Activated CD8-positive, alpha-beta memory T cell treated with anti-CD3 and anti-CD28 coated beads, Interleukin-2, amount 50 U/mL, for 1 hour (primary cell): ENCODE data around the gene EEF1AKMT4.
A peak's percentile ranks its signal among the peaks of the same experiment; 100 is the strongest.
"Not testable (repeated sequence)": the region's sequence is repeated elsewhere in the genome, so short reads cannot be mapped to it uniquely, and the experiment has no call there.

Experiments
- DNase-seq: peaks from one replicate; pipeline ENCODE4 v3.0.0-alpha.2; 2020; ENCODE audit errors: extremely low read depth

The EEF1AKMT4 gene

GRCh38 chr3:184259878-184260723, 10.6 kb downstream of the EEF1AKMT4 start:
- DNase-seq: no peak

- no peak for DNase-seq
These were observed 11.3 kb downstream of the EEF1AKMT4 start for GRCh38 chr3:184260724-184261269.

DNA sequence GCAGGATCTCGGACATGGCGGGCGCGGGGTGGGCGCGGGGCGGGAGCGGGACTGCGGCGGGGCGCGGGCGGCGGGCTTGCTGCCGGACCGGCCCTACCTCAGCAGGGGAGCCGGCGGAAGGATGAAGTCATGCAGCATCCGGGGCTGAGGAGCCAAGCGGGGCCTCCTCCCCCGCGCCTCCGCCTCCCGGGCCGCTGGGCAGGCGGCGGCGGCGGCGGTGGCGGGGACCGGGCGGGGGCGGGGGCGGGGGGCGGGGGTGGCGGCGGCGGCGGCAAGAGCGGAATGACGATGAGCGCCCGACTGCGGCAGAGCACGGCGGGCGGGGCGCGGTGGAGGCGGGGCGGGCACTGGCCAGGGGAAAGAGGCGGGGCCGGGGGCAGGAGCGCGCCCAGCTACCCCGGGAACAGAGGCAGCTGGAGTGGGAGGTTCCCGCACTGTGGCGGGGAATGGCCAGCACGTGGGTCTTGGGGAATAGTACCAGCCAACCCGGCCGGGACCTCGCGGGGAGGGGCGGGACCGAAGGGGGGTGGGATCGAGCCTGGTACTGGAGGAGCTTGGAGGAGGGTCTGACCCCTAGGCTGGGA, 11.9 kb downstream of the EEF1AKMT4 start, which contains the start of gene CAMK2N2:
CAMK2N2 (minus strand) TSS at position 284 of the 584 bp plus-strand sequence; CDS start at position 16, 268 bp downstream.
- no peak for DNase-seq

- no peak for DNase-seq
These were observed 12.6 kb downstream of the EEF1AKMT4 start for GRCh38 chr3:184261854-184262763.

GRCh38 chr3:184262764-184263179, 13.3 kb downstream of the EEF1AKMT4 start:
- no peak for DNase-seq

- DNase-seq: not testable (repeated sequence)
These were observed 17.8 kb downstream of the EEF1AKMT4 start for GRCh38 chr3:184267249-184267648.

- no peak for DNase-seq
These were observed 22.8 kb downstream of the EEF1AKMT4 start for GRCh38 chr3:184272269-184272668.

DNA sequence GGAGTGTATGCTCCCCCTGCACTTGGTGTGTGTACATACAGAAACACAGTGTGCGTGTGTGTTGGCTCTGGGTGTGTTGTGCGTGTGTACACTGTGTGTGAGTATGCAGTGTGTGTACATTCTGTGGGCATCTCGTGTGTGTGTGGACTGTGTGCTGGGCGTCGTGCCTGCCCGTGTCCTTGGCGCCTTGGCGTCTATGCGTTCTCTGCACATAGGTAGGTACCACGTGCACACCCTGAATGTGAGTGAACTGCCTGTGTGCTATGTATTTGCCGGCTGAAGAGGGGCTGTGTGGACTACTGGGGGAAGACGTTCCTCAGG, 25.9 kb downstream of the EEF1AKMT4 start:
- DNase-seq: no peak

- no peak for DNase-seq
These were observed 26.8 kb downstream of the EEF1AKMT4 start, which contains the start of gene ECE2 for GRCh38 chr3:184275961-184276910. Gene ECE2 (plus strand): TSS chr3:184276022. CDS start chr3:184276154, 132 bp downstream.

DNA sequence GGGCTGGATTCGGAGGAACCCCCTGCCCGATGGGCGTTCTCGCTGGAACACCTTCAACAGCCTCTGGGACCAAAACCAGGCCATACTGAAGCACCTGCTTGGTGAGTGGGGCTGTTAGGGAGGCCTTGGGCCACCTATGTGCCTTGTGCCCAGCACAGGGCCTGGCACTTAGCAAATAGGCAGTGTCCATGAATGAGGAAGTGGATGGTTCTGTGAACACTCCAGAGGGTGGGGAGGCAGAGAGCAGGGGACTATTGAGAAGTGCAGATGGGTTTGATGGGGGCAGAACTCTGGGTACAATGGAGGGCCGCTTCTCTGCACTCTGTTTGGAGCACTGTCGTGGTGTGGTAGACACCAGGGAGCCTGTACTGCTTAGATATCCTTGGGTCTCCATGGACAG, 27.9 kb downstream of the EEF1AKMT4 start:
- DNase-seq: no peak

- DNase-seq: no peak
These were observed 33.5 kb downstream of the EEF1AKMT4 start for GRCh38 chr3:184282941-184283340.

DNA sequence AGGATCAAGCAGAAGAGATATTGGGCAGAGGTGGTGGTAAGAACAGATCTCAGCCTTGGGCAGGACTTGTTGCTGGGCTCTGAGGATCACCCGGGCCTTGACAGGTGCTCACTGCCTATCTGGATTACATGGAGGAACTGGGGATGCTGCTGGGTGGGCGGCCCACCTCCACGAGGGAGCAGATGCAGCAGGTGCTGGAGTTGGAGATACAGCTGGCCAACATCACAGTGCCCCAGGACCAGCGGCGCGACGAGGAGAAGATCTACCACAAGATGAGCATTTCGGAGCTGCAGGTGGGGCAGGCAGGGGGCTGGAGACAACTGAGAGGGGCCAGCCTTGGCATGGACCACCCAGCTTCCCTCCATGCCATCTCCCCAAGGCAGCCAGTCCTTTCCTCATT, 34.2 kb downstream of the EEF1AKMT4 start:
- no peak for DNase-seq

- DNase-seq: no peak
These were observed 35.2 kb downstream of the EEF1AKMT4 start for GRCh38 chr3:184284696-184285095.

- peak; percentile 14 for DNase-seq
These were observed 40.0 kb downstream of the EEF1AKMT4 start for GRCh38 chr3:184289426-184289938.

DNA sequence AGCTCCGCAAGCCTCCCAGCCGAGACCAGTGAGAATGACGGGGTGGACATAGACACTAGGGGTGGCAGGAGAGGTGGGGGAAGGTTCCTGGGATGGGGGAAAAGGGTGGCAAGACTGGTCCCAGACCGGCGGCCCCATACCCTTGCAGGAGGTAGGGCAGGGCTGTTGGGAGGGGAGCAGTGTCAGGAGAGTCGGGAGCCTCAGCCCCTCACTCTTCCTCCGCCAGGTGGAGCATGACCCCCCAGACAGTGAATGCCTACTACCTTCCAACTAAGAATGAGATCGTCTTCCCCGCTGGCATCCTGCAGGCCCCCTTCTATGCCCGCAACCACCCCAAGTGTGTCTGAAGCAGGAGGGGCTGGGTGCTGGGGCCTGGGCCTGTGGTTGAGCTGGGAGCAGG, 40.9 kb downstream of the EEF1AKMT4 start:
- no peak for DNase-seq

DNA sequence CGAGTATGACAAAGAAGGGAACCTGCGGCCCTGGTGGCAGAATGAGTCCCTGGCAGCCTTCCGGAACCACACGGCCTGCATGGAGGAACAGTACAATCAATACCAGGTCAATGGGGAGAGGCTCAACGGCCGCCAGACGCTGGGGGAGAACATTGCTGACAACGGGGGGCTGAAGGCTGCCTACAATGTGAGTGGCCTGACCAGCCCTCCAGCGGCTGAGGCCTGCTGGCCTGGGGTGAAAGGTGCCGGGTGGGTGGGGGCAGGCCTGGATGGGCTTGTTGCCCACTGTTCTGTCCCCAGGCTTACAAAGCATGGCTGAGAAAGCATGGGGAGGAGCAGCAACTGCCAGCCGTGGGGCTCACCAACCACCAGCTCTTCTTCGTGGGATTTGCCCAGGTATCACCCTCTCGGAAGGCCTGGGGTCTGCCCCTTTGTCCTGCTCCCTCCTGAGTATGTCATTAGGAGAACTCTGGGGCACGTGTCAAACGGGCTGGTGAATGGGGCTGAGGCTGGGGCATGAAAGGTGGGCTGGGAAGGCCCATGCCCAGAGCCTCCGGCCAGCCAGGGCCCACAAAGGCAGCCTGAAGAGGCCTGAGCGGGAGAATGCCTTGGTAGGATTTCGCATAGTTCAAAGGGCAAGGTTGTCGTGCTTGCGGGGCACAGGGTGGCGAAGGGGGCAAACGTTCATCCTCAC, 41.7 kb downstream of the EEF1AKMT4 start:
- DNase-seq: no peak

DNA sequence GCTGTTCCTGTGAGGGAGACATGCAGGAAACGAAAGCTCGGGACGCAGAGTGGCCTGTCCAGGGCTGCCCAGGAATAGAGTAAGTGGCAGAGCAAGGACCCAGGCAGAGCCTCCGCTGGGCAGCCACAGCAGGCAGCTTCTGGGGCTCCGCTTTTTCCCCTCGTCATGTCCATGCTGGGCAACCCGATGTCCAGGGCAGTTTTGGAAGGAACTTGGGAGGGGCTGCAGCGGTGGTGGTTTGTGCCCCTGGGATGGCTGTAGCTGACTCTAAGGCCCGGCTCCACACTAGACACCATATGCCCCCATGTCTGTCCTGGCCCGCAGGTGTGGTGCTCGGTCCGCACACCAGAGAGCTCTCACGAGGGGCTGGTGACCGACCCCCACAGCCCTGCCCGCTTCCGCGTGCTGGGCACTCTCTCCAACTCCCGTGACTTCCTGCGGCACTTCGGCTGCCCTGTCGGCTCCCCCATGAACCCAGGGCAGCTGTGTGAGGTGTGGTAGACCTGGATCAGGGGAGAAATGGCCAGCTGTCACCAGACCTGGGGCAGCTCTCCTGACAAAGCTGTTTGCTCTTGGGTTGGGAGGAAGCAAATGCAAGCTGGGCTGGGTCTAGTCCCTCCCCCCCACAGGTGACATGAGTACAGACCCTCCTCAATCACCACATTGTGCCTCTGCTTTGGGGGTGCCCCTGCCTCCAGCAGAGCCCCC, 42.4 kb downstream of the EEF1AKMT4 start:
- DNase-seq: no peak

GRCh38 chr3:184295771-184296170, 46.3 kb downstream of the EEF1AKMT4 start:
- DNase-seq: no peak

DNA sequence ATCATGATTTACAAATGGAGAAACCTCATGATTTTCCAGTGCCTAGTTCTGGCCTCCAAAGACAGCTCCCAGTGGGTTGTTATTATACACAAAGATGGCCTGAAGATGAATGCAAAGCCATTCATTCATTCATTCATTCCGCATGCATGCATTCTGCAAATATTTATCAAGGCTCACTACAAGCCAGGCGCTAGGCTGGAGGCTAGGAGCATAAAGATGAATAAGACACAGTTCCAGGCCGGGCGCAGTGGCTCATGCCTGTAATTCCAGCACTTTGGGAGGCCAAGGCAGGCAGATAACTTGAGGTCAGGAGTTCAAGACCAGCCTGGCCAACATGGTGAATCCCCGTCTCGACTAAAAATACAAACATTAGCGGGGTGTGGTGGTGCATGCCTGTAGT, 47.1 kb downstream of the EEF1AKMT4 start:
- no peak for DNase-seq
